Right lobe of liver (tissue), 6 donors: ENCODE data around the gene IFRD2. TPM values are rescaled to one million over a fixed set of nuclear protein-coding genes. Genes with fewer than 3 reads are reported as not detected.

Experiments
- ATAC-seq, 4 donors: fragments of 200-7000 bp; cut with Tn5 transposase; one replicate each; pipeline ENCODE4 v1.9.1; 2020; ENCODE audit warnings: mild to moderate bottlenecking in 4 of 4, moderate library complexity in 4 of 4
- DNase-seq, 3 donors: peaks; one replicate each; pipeline ENCODE4 v3.0.0-alpha.2; 2020
- H3K27ac ChIP-seq, 3 donors: fragments of 200-600 bp; one replicate each; pipeline ENCODE4 v1.8.0; 2022
- H3K27me3 ChIP-seq, 2 donors: fragments of 200-600 bp; one replicate each; pipeline ENCODE4 v1.8.0; 2022
- H3K36me3 ChIP-seq, 4 donors: fragments of 200-600 bp; sonication (generic) in 1 of 4; one replicate each; pipeline versions ENCODE4 v1.5.1 to v1.8.0; 2017 to 2022; ENCODE audit warnings: control low read depth in 1 of 4
- H3K4me1 ChIP-seq, 4 donors: fragments of 200-600 bp; sonication (generic) in 1 of 4; one replicate each; pipeline versions ENCODE4 v1.5.1 to v1.8.0; 2017 to 2022; ENCODE audit warnings: control low read depth in 1 of 4
- H3K4me3 ChIP-seq, 3 donors: fragments of 200-600 bp; one replicate each; pipeline ENCODE4 v1.8.0; 2022
- H3K9me3 ChIP-seq, 4 donors: fragments of 200-600 bp; sonication (generic) in 1 of 4; one replicate each; pipeline versions ENCODE4 v1.5.1 to v1.8.0; 2017 to 2022; ENCODE audit warnings: control low read depth in 1 of 4
- POLR2A ChIP-seq: fragments of 450-650 bp; IDR thresholded peaks from one replicate; pipeline ENCODE4 v1.6.1; 2017; ENCODE audit warnings: antibody characterized with exemption, mild to moderate bottlenecking
- WGBS: methylation state at CpG from one replicate; pipeline ENCODE4 v1.1.6; 2018; ENCODE audit warnings: low coverage, low lambda C conversion rate; ENCODE audit not compliant: insufficient coverage; ENCODE audit errors: missing lambda C conversion rate; 5-methylcytosine and 5-hydroxymethylcytosine counted together
- intact Hi-C, 2 donors: fragments of 100-400 bp; cut with DNase I; formaldehyde crosslinking; loops; one replicate each; pipeline versions ENCODE4 v1.11.2 to v1.14.1; 2022
- total RNA-seq, 6 experiments: library from RNA; depleted of rRNA in 2 of 6; stranded (reverse); fragments of >200 nt in 2 of 6; fragmentation: NEBNext Ultra II Directional in 3 of 6; extraction: Animal tissue kit (Norgen Biotek cat#: 25700) in 3 of 6; gene quantifications; one replicate each; pipeline versions ENCODE4 v1.1.0 to v1.2.4, GENCODE V29; 2016 to 2023
- TF ChIP-seq, protein P1 (sequence below), 4 donors: fragments of 200-600 bp in 3 of 4; fragments of 450-650 bp in 1 of 4; IDR thresholded peaks; one replicate each; pipeline versions ENCODE4 v1.5.1 to v1.8.0; 2016 to 2022; ENCODE audit warnings: antibody characterized with exemption in 4 of 4, mild to moderate bottlenecking in 2 of 4
- donor health status: DM: no; HTN: yes; CAD: no.
- donor health status: DM: no; HTN: no; CAD: no.
- donor health status: DM: no; HTN: no; CAD: no.
- donor health status: DM: no; HTN: yes; CAD: no.
- donor health status: DM: no; HTN: yes; CAD: no.

IFRD2 gene
- total RNA-seq, 6 experiments from 2014 or later, result 40.8 to 71.0 (median 56.3) TPM

GRCh38 chr3:50294089-50294488 lies 1.9 kb upstream of the IFRD2 start:
- Histone ChIP-seq H3K27me3 (no peaks in the 10 kb centered on the region), H3K9me3 (no peaks in the 10 kb centered on the region), H3K36me3 (peaks cover 0 to 12% (median 4%) of the 10 kb centered on the region in 4 donors), H3K4me1 (peaks cover 0 to 20% (median 5%) of the 10 kb centered on the region in 4 donors), H3K27ac (no peak overlapping the region), H3K4me3 (no peak overlapping the region)
- ATAC-seq (no peak), DNase-seq (no peak)
- TF ChIP-seq POLR2A, result no peak
- TF ChIP-seq, protein P1, sequence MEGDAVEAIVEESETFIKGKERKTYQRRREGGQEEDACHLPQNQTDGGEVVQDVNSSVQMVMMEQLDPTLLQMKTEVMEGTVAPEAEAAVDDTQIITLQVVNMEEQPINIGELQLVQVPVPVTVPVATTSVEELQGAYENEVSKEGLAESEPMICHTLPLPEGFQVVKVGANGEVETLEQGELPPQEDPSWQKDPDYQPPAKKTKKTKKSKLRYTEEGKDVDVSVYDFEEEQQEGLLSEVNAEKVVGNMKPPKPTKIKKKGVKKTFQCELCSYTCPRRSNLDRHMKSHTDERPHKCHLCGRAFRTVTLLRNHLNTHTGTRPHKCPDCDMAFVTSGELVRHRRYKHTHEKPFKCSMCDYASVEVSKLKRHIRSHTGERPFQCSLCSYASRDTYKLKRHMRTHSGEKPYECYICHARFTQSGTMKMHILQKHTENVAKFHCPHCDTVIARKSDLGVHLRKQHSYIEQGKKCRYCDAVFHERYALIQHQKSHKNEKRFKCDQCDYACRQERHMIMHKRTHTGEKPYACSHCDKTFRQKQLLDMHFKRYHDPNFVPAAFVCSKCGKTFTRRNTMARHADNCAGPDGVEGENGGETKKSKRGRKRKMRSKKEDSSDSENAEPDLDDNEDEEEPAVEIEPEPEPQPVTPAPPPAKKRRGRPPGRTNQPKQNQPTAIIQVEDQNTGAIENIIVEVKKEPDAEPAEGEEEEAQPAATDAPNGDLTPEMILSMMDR (IDR thresholded peaks at IDR 0.05), result no peak
- WGBS, result no CpG with 5 or more reads among the region's 4 CpGs
- intact Hi-C loops, result no loop called here

- H3K4me3 ChIP-seq, result peak overlapping the region in 2 of 3 donors; percentile 91
- 42% methylated on average over 2 of the region's 12 CpGs for WGBS
These were observed 1.0 kb upstream of the IFRD2 start for GRCh38 chr3:50293079-50293801.

GRCh38 chr3:50290161-50290641 lies 2.0 kb downstream of the IFRD2 start:
- Histone ChIP-seq H3K36me3 (peaks cover 0 to 29% (median 13%) of the 10 kb centered on the region in 4 donors), H3K4me3 (no peak overlapping the region), H3K27ac (peak overlapping the region in 1 of 3 donors; percentile 94), H3K27me3 (no peaks in the 10 kb centered on the region), H3K9me3 (no peaks in the 10 kb centered on the region), H3K4me1 (peaks cover 0 to 13% (median 4%) of the 10 kb centered on the region in 4 donors)
- no peak for ATAC-seq
- DNase-seq, result peak in 1 of 3 donors; percentile 63
- intact Hi-C loops, result no loop called here
- TF ChIP-seq POLR2A, result no peak
- TF ChIP-seq, protein P1 (IDR thresholded peaks at IDR 0.05), result no peak
- WGBS, result 80% methylated on average over 1 of the region's 16 CpGs

More at GRCh38 chr3:50293079-50293801, 1.0 kb upstream of the IFRD2 start:
- H3K27me3 ChIP-seq, result no peaks in the 10 kb centered on the region
- DNase-seq, result no peak
- TF ChIP-seq, protein P1 (IDR thresholded peaks at IDR 0.05), result no peak
- TF ChIP-seq POLR2A, result no peak
- H3K27ac ChIP-seq, result peak overlapping the region in 2 of 3 donors; percentile 90 to 94
- H3K9me3 ChIP-seq, result no peaks in the 10 kb centered on the region
- intact Hi-C loops, result no loop called here
- H3K36me3 ChIP-seq, result peaks cover 0 to 20% (median 8%) of the 10 kb centered on the region in 4 donors
- ATAC-seq, result no peak
- H3K4me1 ChIP-seq, result peaks cover 0 to 13% (median 4%) of the 10 kb centered on the region in 4 donors

DNA sequence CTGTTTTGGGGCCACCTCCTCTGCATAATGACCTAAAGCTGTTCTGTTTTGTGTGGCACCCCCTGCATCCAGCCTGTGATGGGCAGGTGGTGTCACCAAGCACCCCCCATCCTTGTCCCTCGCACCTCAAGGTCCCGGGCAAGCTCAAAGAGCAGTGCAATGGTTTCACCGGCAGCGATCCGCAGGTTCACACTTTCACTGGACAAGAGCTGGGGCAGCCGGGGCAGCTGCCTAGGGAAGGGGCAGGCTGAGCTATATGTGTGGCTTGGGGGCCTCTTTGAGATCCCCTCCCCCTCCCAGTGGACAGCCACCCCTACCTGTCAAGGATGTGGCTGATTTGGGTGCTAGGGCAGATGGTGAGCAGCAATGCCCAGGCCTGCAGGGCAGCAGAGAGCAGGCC lies 3.1 kb downstream of the IFRD2 start:
- no peaks in the 10 kb centered on the region for H3K27me3 ChIP-seq
- WGBS, result no CpG with 5 or more reads among the region's 6 CpGs
- intact Hi-C loops, result no loop called here
- TF ChIP-seq, protein P1 (IDR thresholded peaks at IDR 0.05), result no peak
- H3K9me3 ChIP-seq, result no peaks in the 10 kb centered on the region
- peaks cover 0 to 29% (median 13%) of the 10 kb centered on the region in 4 donors for H3K36me3 ChIP-seq
- DNase-seq, result no peak
- H3K4me1 ChIP-seq, result peaks cover 0 to 13% (median 4%) of the 10 kb centered on the region in 4 donors
- H3K27ac ChIP-seq, result no peak overlapping the region
- no peak overlapping the region for H3K4me3 ChIP-seq
- ATAC-seq, result no peak
